HCT116 (cell line): ENCODE measurements around the gene GON4L. TPM values are rescaled to one million over a fixed set of nuclear protein-coding genes. Genes with fewer than 3 reads are reported as not detected.

ENCODE experiments used
- ATAC-seq: fragments of 200-7000 bp; cut with Tn5 transposase; 2 replicates; pipeline ENCODE4 v1.9.1; 2020; ENCODE audit warnings: mild to moderate bottlenecking, moderate library complexity
- BruUV-seq: library from RNA; stranded (reverse); fragments of 400-500 nt; replicated peaks from 2 replicates; lab custom pipeline; 2021; lab: Mats Ljungman, UMichigan
- CTCF ChIA-PET: fragments of 300-600 bp; sonication (Branson Sonifier 250); formaldehyde crosslinking; loops from one replicate; lab custom pipeline; 2021; ENCODE audit warnings: antibody characterized with exemption; lab: Charles Lee
- POLR2A ChIA-PET: fragments of 300-600, 350-600 bp; sonication (Branson Sonifier 250); formaldehyde crosslinking; loops from one replicate; lab custom pipeline; 2021; ENCODE audit warnings: antibody characterized with exemption; lab: Charles Lee
- RAD21 ChIA-PET, 2 experiments: fragments of 300-600 bp; sonication (Branson Sonifier 250); formaldehyde crosslinking; loops; one replicate each; lab custom pipeline; 2023; ENCODE audit warnings: low total read pairs in 2 of 2; ENCODE audit not compliant: uncharacterized antibody in 2 of 2, unreplicated experiment in 2 of 2, low non-redundant PET in 1 of 2; lab: Charles Lee
- DNase-seq: peaks from one replicate; pipeline ENCODE4 v3.0.0-alpha.2; 2010; ENCODE audit warnings: low read depth, low spot score
- H2AFZ ChIP-seq: fragments of 200-600 bp; shearing (Covaris generic), sonication (generic); 2 replicates; pipeline ENCODE4 v1.6.1; 2017; ENCODE audit warnings: low read depth, mixed run types, mixed read lengths, antibody characterized with exemption, low read length; ENCODE audit not compliant: poor library complexity, severe bottlenecking
- H3K27ac ChIP-seq: 2 replicates; pipeline ENCODE4 v1.5.1; 2012; ENCODE audit warnings: low read depth, low read length
- H3K27me3 ChIP-seq: fragments of 200-600 bp; sonication (generic); 2 replicates; pipeline ENCODE4 v1.6.1; 2016; ENCODE audit warnings: mixed run types, low read length, mixed read lengths; ENCODE audit not compliant: insufficient read depth
- H3K36me3 ChIP-seq, 2 experiments: fragments of 200-500 bp in 1 of 2; fragments of 200-600 bp in 1 of 2; sonication (Bioruptor generic) in 1 of 2; sonication (generic) in 1 of 2; 2 replicates each; pipeline versions ENCODE4 v1.5.1 to v1.6.1; 2014 to 2016; ENCODE audit warnings: low read length in 2 of 2, inconsistent platforms in 1 of 2, mixed read lengths in 1 of 2, mixed run types in 1 of 2; ENCODE audit not compliant: insufficient read depth in 2 of 2, control insufficient read depth in 1 of 2
- H3K4me1 ChIP-seq, 2 experiments: fragments of 200-600 bp in 1 of 2; sonication (generic) in 1 of 2; 2 replicates each; pipeline versions ENCODE4 v1.5.1 to v1.6.1; 2012 to 2017; ENCODE audit warnings: low read length in 2 of 2, inconsistent platforms in 1 of 2, mild to moderate bottlenecking in 1 of 2, mixed read lengths in 1 of 2, mixed run types in 1 of 2, moderate library complexity in 1 of 2; ENCODE audit not compliant: insufficient read depth in 2 of 2, control insufficient read depth in 1 of 2
- H3K4me2 ChIP-seq: fragments of 200-600 bp; sonication (generic); 2 replicates; pipeline ENCODE4 v1.6.1; 2017; ENCODE audit warnings: mixed run types, low read length, mixed read lengths
- H3K4me3 ChIP-seq, 2 experiments: fragments of 200-600 bp in 1 of 2; sonication (generic) in 1 of 2; replicated peaks in 1 of 2; 2 replicates each; pipeline ENCODE4 v1.5.1; 2011 to 2016; ENCODE audit warnings: low read length in 2 of 2, control low read depth in 1 of 2, low read depth in 1 of 2, mild to moderate bottlenecking in 1 of 2, mixed read lengths in 1 of 2, mixed run types in 1 of 2
- H3K79me2 ChIP-seq: fragments of 200-600 bp; sonication (generic); 2 replicates; pipeline ENCODE4 v1.6.1; 2017; ENCODE audit warnings: mild to moderate bottlenecking, mixed run types, low read length, moderate library complexity, mixed read lengths; ENCODE audit not compliant: insufficient read depth
- H3K9ac ChIP-seq: fragments of 200-600 bp; sonication (generic); 2 replicates; pipeline ENCODE4 v1.6.1; 2016; ENCODE audit warnings: low read length, mixed read lengths
- H3K9me2 ChIP-seq: fragments of 200-600 bp; sonication (generic), shearing (Covaris generic); 2 replicates; pipeline ENCODE4 v1.6.1; 2017; ENCODE audit warnings: mixed run types, mild to moderate bottlenecking, moderate library complexity; ENCODE audit not compliant: insufficient read depth
- H3K9me3 ChIP-seq, 2 experiments: fragments of 200-500 bp in 1 of 2; fragments of 200-600 bp in 1 of 2; sonication (Bioruptor generic) in 1 of 2; sonication (generic) in 1 of 2; 2 replicates each; pipeline ENCODE4 v1.6.1; 2014 to 2017; ENCODE audit warnings: low read length in 2 of 2, mixed read lengths in 2 of 2, inconsistent platforms in 1 of 2, low read depth in 1 of 2, mild to moderate bottlenecking in 1 of 2, mixed run types in 1 of 2, moderate library complexity in 1 of 2; ENCODE audit not compliant: control insufficient read depth in 1 of 2, insufficient read depth in 1 of 2
- H4K20me1 ChIP-seq: fragments of 200-600 bp; sonication (generic), shearing (Covaris generic); 2 replicates; pipeline ENCODE4 v1.6.1; 2017; ENCODE audit warnings: mixed run types, mild to moderate bottlenecking, moderate library complexity; ENCODE audit not compliant: insufficient read depth
- ATF3 ChIP-seq: IDR thresholded peaks from 2 replicates; pipeline ENCODE4 v1.6.1; 2012
- ELF1 ChIP-seq: IDR thresholded peaks from 2 replicates; pipeline ENCODE4 v1.6.1; 2012; ENCODE audit warnings: low read depth, borderline replicate concordance
- POLR2AphosphoS5 ChIP-seq: IDR thresholded peaks from 2 replicates; pipeline ENCODE4 v1.6.1; 2011; ENCODE audit warnings: mild to moderate bottlenecking, low read depth, low read length, moderate library complexity
- RAD21 ChIP-seq: IDR thresholded peaks from 2 replicates; pipeline ENCODE4 v1.6.1; 2012; ENCODE audit warnings: low read depth, mild to moderate bottlenecking
- SIN3A ChIP-seq: IDR thresholded peaks from 2 replicates; pipeline ENCODE4 v1.6.1; 2012; ENCODE audit warnings: low read depth
- SP1 ChIP-seq: IDR thresholded peaks from 2 replicates; pipeline ENCODE4 v1.6.1; 2012; ENCODE audit warnings: low read depth
- TCF7L2 ChIP-seq: IDR thresholded peaks from 2 replicates; pipeline ENCODE4 v1.7.0; 2011; ENCODE audit warnings: borderline replicate concordance, inconsistent platforms; ENCODE audit not compliant: insufficient read depth, insufficient read length; ENCODE audit errors: extremely low read depth
- ZFX ChIP-seq: fragments of 450-650 bp; IDR thresholded peaks from 2 replicates; pipeline ENCODE4 v1.6.1; 2017
- intact Hi-C: fragments of 100-400 bp; cut with micrococcal nuclease; formaldehyde crosslinking; loops from 2 replicates; pipeline ENCODE4 v1.10.0; 2022
- total RNA-seq: library from RNA; stranded (reverse); gene quantifications from one replicate; pipeline ENCODE4 v1.2.1, GENCODE V29; 2021; ENCODE audit not compliant: unreplicated experiment
- TF ChIP-seq, protein P1 (sequence below): IDR thresholded peaks from 2 replicates; pipeline ENCODE4 v1.6.1; 2011; ENCODE audit warnings: mild to moderate bottlenecking, low read length, moderate library complexity; ENCODE audit not compliant: insufficient replicate concordance; ENCODE audit errors: extremely low read depth
- TF ChIP-seq, protein P2 (sequence below): IDR thresholded peaks from 2 replicates; pipeline ENCODE4 v1.6.1; 2012; ENCODE audit warnings: low read depth

GON4L gene
- total RNA-seq, 1 experiment from 2014 or later, result 40.8 TPM

- Histone ChIP-seq H3K4me2 (no peak overlapping the region), H3K9me3 (no peaks in the 10 kb centered on the region), H3K27ac (no peak overlapping the region), H3K4me1 (peaks cover 2 to 7% of the 10 kb centered on the region in 2 experiments; a peak in 3 of 4 replicates), H3K9me2 (no peaks in the 10 kb centered on the region), H3K79me2 (no peaks in the 10 kb centered on the region), H3K4me3 (no peak overlapping the region), H4K20me1 (no peaks in the 10 kb centered on the region), H3K9ac (no peak overlapping the region), H3K36me3 (peaks cover 6 to 12% of the 10 kb centered on the region in 2 experiments; a peak in 3 of 4 replicates), H3K27me3 (no peaks in the 10 kb centered on the region), H2AFZ (no peak overlapping the region)
- POLR2A ChIA-PET, result no interaction called here
- BruUV-seq, result no TSS peak
- RAD21 ChIA-PET, result no interaction called here
- DNase-seq, result no peak
- CTCF ChIA-PET, result no interaction called here
- intact Hi-C loops, result no loop called here
- no peak for TF ChIP-seq ATF3
- TF ChIP-seq TCF7L2, result no peak
- TF ChIP-seq, protein P1, sequence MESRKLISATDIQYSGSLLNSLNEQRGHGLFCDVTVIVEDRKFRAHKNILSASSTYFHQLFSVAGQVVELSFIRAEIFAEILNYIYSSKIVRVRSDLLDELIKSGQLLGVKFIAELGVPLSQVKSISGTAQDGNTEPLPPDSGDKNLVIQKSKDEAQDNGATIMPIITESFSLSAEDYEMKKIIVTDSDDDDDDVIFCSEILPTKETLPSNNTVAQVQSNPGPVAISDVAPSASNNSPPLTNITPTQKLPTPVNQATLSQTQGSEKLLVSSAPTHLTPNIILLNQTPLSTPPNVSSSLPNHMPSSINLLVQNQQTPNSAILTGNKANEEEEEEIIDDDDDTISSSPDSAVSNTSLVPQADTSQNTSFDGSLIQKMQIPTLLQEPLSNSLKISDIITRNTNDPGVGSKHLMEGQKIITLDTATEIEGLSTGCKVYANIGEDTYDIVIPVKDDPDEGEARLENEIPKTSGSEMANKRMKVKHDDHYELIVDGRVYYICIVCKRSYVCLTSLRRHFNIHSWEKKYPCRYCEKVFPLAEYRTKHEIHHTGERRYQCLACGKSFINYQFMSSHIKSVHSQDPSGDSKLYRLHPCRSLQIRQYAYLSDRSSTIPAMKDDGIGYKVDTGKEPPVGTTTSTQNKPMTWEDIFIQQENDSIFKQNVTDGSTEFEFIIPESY, result no peak
- no peak for TF ChIP-seq SP1
- TF ChIP-seq, protein P2, sequence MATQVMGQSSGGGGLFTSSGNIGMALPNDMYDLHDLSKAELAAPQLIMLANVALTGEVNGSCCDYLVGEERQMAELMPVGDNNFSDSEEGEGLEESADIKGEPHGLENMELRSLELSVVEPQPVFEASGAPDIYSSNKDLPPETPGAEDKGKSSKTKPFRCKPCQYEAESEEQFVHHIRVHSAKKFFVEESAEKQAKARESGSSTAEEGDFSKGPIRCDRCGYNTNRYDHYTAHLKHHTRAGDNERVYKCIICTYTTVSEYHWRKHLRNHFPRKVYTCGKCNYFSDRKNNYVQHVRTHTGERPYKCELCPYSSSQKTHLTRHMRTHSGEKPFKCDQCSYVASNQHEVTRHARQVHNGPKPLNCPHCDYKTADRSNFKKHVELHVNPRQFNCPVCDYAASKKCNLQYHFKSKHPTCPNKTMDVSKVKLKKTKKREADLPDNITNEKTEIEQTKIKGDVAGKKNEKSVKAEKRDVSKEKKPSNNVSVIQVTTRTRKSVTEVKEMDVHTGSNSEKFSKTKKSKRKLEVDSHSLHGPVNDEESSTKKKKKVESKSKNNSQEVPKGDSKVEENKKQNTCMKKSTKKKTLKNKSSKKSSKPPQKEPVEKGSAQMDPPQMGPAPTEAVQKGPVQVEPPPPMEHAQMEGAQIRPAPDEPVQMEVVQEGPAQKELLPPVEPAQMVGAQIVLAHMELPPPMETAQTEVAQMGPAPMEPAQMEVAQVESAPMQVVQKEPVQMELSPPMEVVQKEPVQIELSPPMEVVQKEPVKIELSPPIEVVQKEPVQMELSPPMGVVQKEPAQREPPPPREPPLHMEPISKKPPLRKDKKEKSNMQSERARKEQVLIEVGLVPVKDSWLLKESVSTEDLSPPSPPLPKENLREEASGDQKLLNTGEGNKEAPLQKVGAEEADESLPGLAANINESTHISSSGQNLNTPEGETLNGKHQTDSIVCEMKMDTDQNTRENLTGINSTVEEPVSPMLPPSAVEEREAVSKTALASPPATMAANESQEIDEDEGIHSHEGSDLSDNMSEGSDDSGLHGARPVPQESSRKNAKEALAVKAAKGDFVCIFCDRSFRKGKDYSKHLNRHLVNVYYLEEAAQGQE, result no peak
- no peak for TF ChIP-seq ELF1
- no peak for TF ChIP-seq SIN3A
- TF ChIP-seq RAD21, result no peak
- TF ChIP-seq POLR2AphosphoS5, result no peak
- TF ChIP-seq ZFX, result no peak
- ATAC-seq, result no peak
These were observed 115.1 kb downstream of the GON4L start for GRCh38 chr1:155741908-155742307.
